Measurements from ENCODE around the gene TMTC1. TPM values are rescaled to one million over a fixed set of nuclear protein-coding genes. Genes with fewer than 3 reads are reported as not detected.

The TMTC1 gene
- polyA plus RNA-seq, 6 donors from 2014 or later = not detected

DNA sequence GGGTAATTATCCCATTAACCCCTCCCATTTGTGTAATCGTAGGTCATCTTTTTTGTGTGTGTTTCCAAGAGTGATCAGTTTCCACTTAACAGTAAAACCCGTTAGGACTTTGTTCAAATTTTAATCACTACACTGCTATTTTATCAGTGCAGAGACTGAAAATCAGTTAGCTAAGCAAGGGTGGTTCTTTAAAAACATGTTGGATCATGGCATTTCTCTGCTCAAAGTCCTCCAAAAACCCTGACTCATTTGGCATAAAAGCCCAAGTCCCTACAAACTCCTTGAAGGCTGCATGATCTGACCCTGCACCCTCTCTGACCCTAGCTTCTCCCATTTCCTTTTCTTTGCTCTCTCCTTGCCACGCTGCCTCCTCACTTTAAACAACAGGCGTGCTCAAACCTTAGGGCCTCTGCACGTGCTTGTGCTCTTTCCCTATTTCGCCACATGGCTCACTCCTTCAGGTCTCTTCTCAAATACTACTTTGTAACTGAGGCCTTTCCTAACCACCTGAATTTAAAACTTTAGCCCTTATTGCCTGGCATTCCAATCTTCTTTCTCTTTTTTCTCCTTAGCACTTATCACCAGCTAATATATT, 273.1 kb downstream of the TMTC1 start:
- Mint-ChIP-seq H3K9me3 (no peaks in the 10 kb centered on the region), H3K27me3 (peaks cover 13 to 41% (median 25%) of the 10 kb centered on the region in 3 donors), H3K27ac (no peak overlapping the region), H3K4me3 (no peak overlapping the region), H3K36me3 (no peaks in the 10 kb centered on the region), H3K4me1 (no peaks in the 10 kb centered on the region)
- no peak for DNase-seq
- no peak for ATAC-seq (ENCODE audit: low read depth in 2 of 2)

DNA sequence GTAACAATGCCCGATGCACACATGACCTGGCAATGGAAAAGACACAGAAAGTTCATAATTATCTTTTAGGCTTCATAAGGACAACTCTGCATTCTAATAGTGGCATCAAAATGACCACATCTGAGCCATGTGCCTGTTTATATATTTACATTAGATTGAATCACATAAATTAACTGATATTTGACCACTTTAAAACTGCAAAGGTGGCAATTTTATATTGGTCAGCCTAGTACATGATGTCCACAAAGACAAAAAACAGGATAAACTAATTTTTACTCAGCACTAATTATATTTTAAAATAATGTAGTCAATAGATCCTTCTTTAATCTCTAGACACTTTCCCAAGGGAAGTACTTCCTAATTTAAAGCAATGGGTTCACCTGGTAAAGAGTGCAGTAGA, 274.2 kb downstream of the TMTC1 start:
- no peak for DNase-seq
- ATAC-seq (ENCODE audit: low read depth in 2 of 2) = no peak
- Mint-ChIP-seq H3K36me3 (no peaks in the 10 kb centered on the region), H3K27ac (no peak overlapping the region), H3K4me3 (no peak overlapping the region), H3K9me3 (no peaks in the 10 kb centered on the region), H3K4me1 (no peaks in the 10 kb centered on the region), H3K27me3 (peaks cover 9 to 32% (median 16%) of the 10 kb centered on the region in 3 donors)

GRCh38 chr12:29508949-29509348, 274.8 kb downstream of the TMTC1 start:
- Mint-ChIP-seq H3K27me3 (peaks cover 9 to 30% (median 19%) of the 10 kb centered on the region in 3 donors), H3K36me3 (no peaks in the 10 kb centered on the region), H3K4me3 (no peak overlapping the region), H3K27ac (no peak overlapping the region), H3K9me3 (no peaks in the 10 kb centered on the region), H3K4me1 (no peaks in the 10 kb centered on the region)
- ATAC-seq (ENCODE audit: low read depth in 2 of 2) (no peak), DNase-seq (no peak)

GRCh38 chr12:29505122-29505521, 278.6 kb downstream of the TMTC1 start:
- no peak for DNase-seq
- H3K27me3 Mint-ChIP-seq = peaks cover 9 to 23% (median 17%) of the 10 kb centered on the region in 3 donors
- H3K4me1 Mint-ChIP-seq = peaks cover 5 to 8% (median 6%) of the 10 kb centered on the region in 3 donors
- H3K4me3 Mint-ChIP-seq = no peak overlapping the region
- no peaks in the 10 kb centered on the region for H3K36me3 Mint-ChIP-seq
- no peak for ATAC-seq (ENCODE audit: low read depth in 2 of 2)
- H3K27ac Mint-ChIP-seq = no peak overlapping the region
- H3K9me3 Mint-ChIP-seq = no peaks in the 10 kb centered on the region

DNA sequence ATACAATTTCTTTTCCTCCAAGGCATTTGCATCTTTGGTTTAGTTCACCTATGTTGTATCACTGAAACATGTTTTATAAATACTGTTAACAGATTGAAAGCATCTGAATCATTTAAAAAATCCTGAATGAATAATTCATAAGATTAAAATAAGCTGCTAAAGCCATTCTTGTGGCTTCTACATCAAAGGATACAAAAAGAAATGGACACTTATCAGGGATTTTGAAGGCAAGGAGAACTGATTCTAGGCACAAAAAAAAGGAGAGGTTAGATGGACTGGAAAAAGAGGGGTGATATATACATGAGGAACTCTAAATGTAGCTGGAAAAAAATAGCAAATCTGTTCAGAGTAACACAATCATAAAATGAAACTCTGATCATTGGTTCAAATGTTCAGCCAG, 280.5 kb downstream of the TMTC1 start:
- Mint-ChIP-seq H3K4me1 (peaks cover 7 to 9% (median 7%) of the 10 kb centered on the region in 3 donors), H3K27me3 (peaks cover 9 to 23% (median 17%) of the 10 kb centered on the region in 3 donors), H3K27ac (peak overlapping the region in 1 of 6 donors; percentile 30), H3K9me3 (no peaks in the 10 kb centered on the region), H3K36me3 (no peaks in the 10 kb centered on the region), H3K4me3 (no peak overlapping the region)
- ATAC-seq (ENCODE audit: low read depth in 2 of 2) (no peak), DNase-seq (no peak)

DNA sequence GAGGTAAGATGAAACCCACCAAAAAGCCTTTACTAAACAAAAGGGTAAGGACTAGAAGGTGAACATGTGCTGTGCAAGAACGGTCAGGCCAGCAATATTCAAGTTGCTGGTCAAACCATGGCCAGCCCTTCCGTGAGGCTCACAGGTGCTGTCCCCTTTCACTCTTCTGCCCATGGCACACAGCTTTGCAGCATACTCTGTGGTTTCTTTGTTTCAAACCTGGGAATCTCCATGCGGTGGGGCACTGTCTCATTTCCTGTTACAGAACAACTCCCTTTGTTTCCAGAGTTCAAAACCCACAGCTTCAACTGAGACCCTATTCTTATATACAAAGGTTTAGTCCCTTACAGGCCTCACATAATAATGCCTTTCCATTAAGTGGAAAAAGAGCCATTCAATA, 284.5 kb downstream of the TMTC1 start:
- H3K27ac Mint-ChIP-seq = no peak overlapping the region
- H3K27me3 Mint-ChIP-seq = peaks cover 0 to 7% (median 4%) of the 10 kb centered on the region in 3 donors
- DNase-seq = no peak
- no peak for ATAC-seq (ENCODE audit: low read depth in 2 of 2)
- no peaks in the 10 kb centered on the region for H3K9me3 Mint-ChIP-seq
- no peaks in the 10 kb centered on the region for H3K36me3 Mint-ChIP-seq
- H3K4me3 Mint-ChIP-seq = no peak overlapping the region
- H3K4me1 Mint-ChIP-seq = peaks cover 7 to 9% (median 7%) of the 10 kb centered on the region in 3 donors

- Mint-ChIP-seq H3K27ac (no peak within 1 kb of the TSS), H3K4me3 (no peak within 1 kb of the TSS), H3K9me3 (no peaks in the 10 kb centered on the region), H3K36me3 (no peaks in the 10 kb centered on the region), H3K27me3 (peaks cover 0 to 8% (median 5%) of the 10 kb centered on the region in 3 donors), H3K4me1 (peaks cover 7 to 9% (median 7%) of the 10 kb centered on the region in 3 donors)
- ATAC-seq (ENCODE audit: low read depth in 2 of 2) (no peak), DNase-seq (no peak)
Measured at GRCh38 chr12:29497588-29497987, 286.2 kb downstream of the TMTC1 start, which contains the start of gene OVCH1. OVCH1 (minus strand) TSS chr12:29497686; CDS start chr12:29497686, 0 bp downstream.

DNA sequence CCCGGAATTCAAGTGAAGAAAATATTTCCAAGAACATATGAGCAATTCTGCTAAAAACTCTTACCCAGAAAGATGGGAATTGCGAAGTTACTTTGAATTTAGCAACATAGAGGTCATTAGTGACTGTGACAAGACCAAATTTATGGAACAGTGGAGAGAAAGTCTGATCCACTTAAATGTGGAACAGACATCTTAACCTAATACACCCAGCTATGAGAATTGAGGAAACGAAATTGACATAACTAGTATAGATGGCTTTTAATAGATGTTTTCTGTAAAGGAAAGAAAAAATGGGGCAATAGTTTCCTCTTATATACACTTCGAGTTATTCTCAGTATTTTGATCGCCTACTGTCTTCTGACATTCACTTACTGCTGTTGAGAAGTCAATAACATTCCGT, 290.9 kb downstream of the TMTC1 start:
- Mint-ChIP-seq H3K27ac (no peak overlapping the region), H3K9me3 (peaks cover 0 to 2% (median 0%) of the 10 kb centered on the region in 7 donors), H3K27me3 (peaks cover 9 to 14% (median 10%) of the 10 kb centered on the region in 3 donors), H3K36me3 (no peaks in the 10 kb centered on the region), H3K4me3 (no peak overlapping the region), H3K4me1 (no peaks in the 10 kb centered on the region)
- no peak for ATAC-seq (ENCODE audit: low read depth in 2 of 2)
- no peak for DNase-seq

GRCh38 chr12:29486972-29487371, 296.8 kb downstream of the TMTC1 start:
- H3K9me3 Mint-ChIP-seq = peaks cover 0 to 2% (median 0%) of the 10 kb centered on the region in 7 donors
- DNase-seq (no peak), ATAC-seq (ENCODE audit: low read depth in 2 of 2) (no peak)
- H3K4me3 Mint-ChIP-seq = no peak overlapping the region
- peaks cover 13 to 23% (median 14%) of the 10 kb centered on the region in 3 donors for H3K27me3 Mint-ChIP-seq
- no peaks in the 10 kb centered on the region for H3K4me1 Mint-ChIP-seq
- H3K27ac Mint-ChIP-seq = no peak overlapping the region
- H3K36me3 Mint-ChIP-seq = no peaks in the 10 kb centered on the region

- ATAC-seq (ENCODE audit: low read depth in 2 of 2) (no peak), DNase-seq (no peak)
- no peaks in the 10 kb centered on the region for H3K36me3 Mint-ChIP-seq
- H3K27me3 Mint-ChIP-seq = peaks cover 0 to 12% (median 5%) of the 10 kb centered on the region in 3 donors
- H3K4me1 Mint-ChIP-seq = no peaks in the 10 kb centered on the region
- H3K27ac Mint-ChIP-seq = peak overlapping the region in 1 of 6 donors; percentile 24
- no peak overlapping the region for H3K4me3 Mint-ChIP-seq
- peaks cover 0 to 7% (median 0%) of the 10 kb centered on the region in 7 donors for H3K9me3 Mint-ChIP-seq
Measured at GRCh38 chr12:29463198-29463597, 320.5 kb downstream of the TMTC1 start.

- Mint-ChIP-seq H3K36me3 (no peaks in the 10 kb centered on the region), H3K27ac (no peak overlapping the region), H3K27me3 (peaks cover 0 to 12% (median 5%) of the 10 kb centered on the region in 3 donors), H3K4me3 (peak overlapping the region in 1 of 8 donors; percentile 10), H3K4me1 (no peaks in the 10 kb centered on the region), H3K9me3 (peaks cover 0 to 4% (median 0%) of the 10 kb centered on the region in 7 donors)
- DNase-seq = no peak
- ATAC-seq (ENCODE audit: low read depth in 2 of 2) = no peak
Measured at GRCh38 chr12:29460082-29460481, 323.7 kb downstream of the TMTC1 start.

- DNase-seq (no peak), ATAC-seq (ENCODE audit: low read depth in 2 of 2) (no peak)
- peaks cover 0 to 4% (median 0%) of the 10 kb centered on the region in 7 donors for H3K9me3 Mint-ChIP-seq
- peaks cover 8 to 12% (median 10%) of the 10 kb centered on the region in 3 donors for H3K27me3 Mint-ChIP-seq
- no peaks in the 10 kb centered on the region for H3K36me3 Mint-ChIP-seq
- H3K4me3 Mint-ChIP-seq = no peak overlapping the region
- no peak overlapping the region for H3K27ac Mint-ChIP-seq
- H3K4me1 Mint-ChIP-seq = no peaks in the 10 kb centered on the region
Measured at GRCh38 chr12:29455087-29455486, 328.7 kb downstream of the TMTC1 start.

DNA sequence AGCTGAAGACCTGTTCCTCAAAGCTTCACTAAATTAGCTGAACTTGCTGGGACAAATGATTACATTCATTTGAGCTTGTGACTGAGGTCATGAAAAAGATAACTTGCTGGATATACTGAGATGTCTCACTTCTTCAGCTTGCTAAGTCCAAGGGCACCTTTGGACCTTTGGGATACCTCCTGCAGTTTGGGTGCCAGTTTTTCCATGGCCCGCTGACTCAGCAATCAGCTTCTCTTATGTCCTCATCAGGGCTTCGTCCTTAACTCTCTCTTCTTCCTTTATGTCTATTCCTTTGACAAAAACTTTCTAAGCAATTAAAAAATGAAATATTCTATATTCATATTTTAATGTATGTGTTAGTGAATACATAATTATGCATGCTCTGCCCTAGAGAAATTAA, 331.9 kb downstream of the TMTC1 start:
- Mint-ChIP-seq H3K27me3 (peaks cover 12 to 20% (median 13%) of the 10 kb centered on the region in 3 donors), H3K4me1 (no peaks in the 10 kb centered on the region), H3K27ac (no peak overlapping the region), H3K36me3 (no peaks in the 10 kb centered on the region), H3K9me3 (peaks cover 0 to 12% (median 2%) of the 10 kb centered on the region in 7 donors), H3K4me3 (no peak overlapping the region)
- DNase-seq (no peak), ATAC-seq (ENCODE audit: low read depth in 2 of 2) (no peak)
